GM12878 (cell line): Measurements from ENCODE around the gene GCNT4. TPM values are rescaled to one million over a fixed set of nuclear protein-coding genes. Genes with fewer than 3 reads are reported as not detected.

Experiments used
- ATAC-seq: fragments of 200-7000 bp; cut with Tn5 transposase; 3 replicates; pipeline ENCODE4 v1.9.1; 2020; ENCODE audit warnings: mild to moderate bottlenecking, moderate library complexity
- BruUV-seq: library from RNA; stranded (reverse); fragments of 400-500 nt; replicated peaks from 2 replicates; lab custom pipeline; 2021; lab: Mats Ljungman, UMichigan
- CTCF ChIA-PET: fragments of 300-600 bp; sonication (Branson Sonifier 250); formaldehyde crosslinking; extraction: SDS; loops from one replicate; lab custom pipeline; 2021; ENCODE audit warnings: inconsistent platforms; lab: Yijun Ruan, JAX
- POLR2A ChIA-PET: fragments of 350-600 bp; formaldehyde crosslinking; extraction: SDS; loops from one replicate; lab custom pipeline; 2021; ENCODE audit warnings: inconsistent platforms; lab: Charles Lee
- RAD21 ChIA-PET: fragments of 300-600 bp; sonication (Branson Sonifier 250); formaldehyde crosslinking; loops from one replicate; lab custom pipeline; 2023; ENCODE audit warnings: antibody characterized with exemption; ENCODE audit not compliant: unreplicated experiment; lab: Charles Lee
- SMC1A ChIA-PET: fragments of 300-600 bp; sonication (Branson Sonifier 250); formaldehyde crosslinking; loops from one replicate; lab custom pipeline; 2023; ENCODE audit not compliant: unreplicated experiment, uncharacterized antibody; lab: Charles Lee
- DNase-seq: peaks from one replicate; pipeline ENCODE4 v3.0.0-alpha.2; 2011; ENCODE audit warnings: low read depth, low spot score
- FAIRE-seq: peaks from 3 replicates; lab custom pipeline; 2011; peaks lifted over from hg19 to GRCh38; lab: Jason Lieb, UNC
- H2AFZ ChIP-seq: 2 replicates; pipeline ENCODE4 v1.6.0; 2011; ENCODE audit warnings: low read depth, low read length, control low read depth; ENCODE audit not compliant: control insufficient read depth
- H3K27ac ChIP-seq: 2 replicates; pipeline ENCODE4 v1.5.1; 2011; ENCODE audit warnings: control low read depth; ENCODE audit not compliant: control insufficient read depth, insufficient read depth
- H3K27me3 ChIP-seq, 2 experiments: replicated peaks in 1 of 2; 2 replicates each; pipeline versions ENCODE4 v1.6.0 to v1.6.1; 2011; ENCODE audit warnings: low read length in 1 of 2; ENCODE audit not compliant: control insufficient read depth in 2 of 2, insufficient read depth in 2 of 2
- H3K36me3 ChIP-seq, 2 experiments: 2 replicates each; pipeline ENCODE4 v1.5.1; 2011; ENCODE audit warnings: low read length in 1 of 2; ENCODE audit not compliant: control insufficient read depth in 2 of 2, insufficient read depth in 2 of 2
- H3K4me1 ChIP-seq: 2 replicates; pipeline ENCODE4 v1.6.1; 2011; ENCODE audit warnings: mild to moderate bottlenecking, low read length, moderate library complexity, mixed read lengths; ENCODE audit not compliant: control insufficient read depth, insufficient read depth
- H3K4me2 ChIP-seq: 2 replicates; pipeline ENCODE4 v1.6.0; 2011; ENCODE audit warnings: control low read depth; ENCODE audit not compliant: control insufficient read depth, insufficient read depth
- H3K4me3 ChIP-seq: fragments of 200-600 bp; sonication (generic); 2 replicates; pipeline ENCODE4 v1.5.1; 2016
- H3K79me2 ChIP-seq: 2 replicates; pipeline ENCODE4 v1.6.0; 2011; ENCODE audit warnings: low read length; ENCODE audit not compliant: control insufficient read depth, insufficient read depth
- H3K9ac ChIP-seq: 2 replicates; pipeline ENCODE4 v1.8.0; 2011; ENCODE audit warnings: low read length, control low read depth, mixed read lengths; ENCODE audit not compliant: control insufficient read depth, insufficient read depth
- H3K9me3 ChIP-seq: replicated peaks from 3 replicates; pipeline ENCODE4 v1.5.1; 2011; ENCODE audit warnings: mild to moderate bottlenecking, low read length; ENCODE audit not compliant: control insufficient read depth, insufficient read depth
- H4K20me1 ChIP-seq: 2 replicates; pipeline ENCODE4 v1.6.0; 2011; ENCODE audit not compliant: control insufficient read depth, insufficient read depth
- BACH1 ChIP-seq: fragments of 450-650 bp; IDR thresholded peaks from 2 replicates; pipeline ENCODE4 v1.6.1; 2017; ENCODE audit warnings: mild to moderate bottlenecking, borderline replicate concordance
- CEBPZ ChIP-seq: fragments of 150-350 bp; IDR thresholded peaks from 2 replicates; pipeline ENCODE4 v1.6.1; 2016; ENCODE audit warnings: low read depth, low read length
- CREM ChIP-seq: IDR thresholded peaks from 2 replicates; pipeline ENCODE4 v1.6.1; 2014; ENCODE audit warnings: antibody characterized with exemption, low read depth
- E4F1 ChIP-seq: fragments of 450-650 bp; IDR thresholded peaks from 2 replicates; pipeline ENCODE4 v1.6.1; 2018; ENCODE audit warnings: borderline replicate concordance, mild to moderate bottlenecking; ENCODE audit not compliant: partially characterized antibody
- EP300 ChIP-seq, 2 experiments: fragments of 150-350 bp in 1 of 2; IDR thresholded peaks; 2 replicates each; pipeline ENCODE4 v1.6.1; 2011 to 2012; ENCODE audit warnings: low read depth in 2 of 2, low read length in 2 of 2, borderline replicate concordance in 1 of 2, improper control_type of control experiment in 1 of 2, inconsistent platforms in 1 of 2; ENCODE audit not compliant: control insufficient read depth in 1 of 2
- ESRRA ChIP-seq: IDR thresholded peaks from 2 replicates; pipeline ENCODE4 v1.6.1; 2012; ENCODE audit warnings: mild to moderate bottlenecking, low read length, improper control_type of control experiment
- HCFC1 ChIP-seq: fragments of 150-350 bp; IDR thresholded peaks from 2 replicates; pipeline ENCODE4 v1.6.1; 2014; ENCODE audit warnings: low read length
- IKZF2 ChIP-seq, 2 experiments: fragments of 450-650 bp; IDR thresholded peaks; 2 replicates each; pipeline ENCODE4 v1.6.1; 2017; ENCODE audit warnings: mild to moderate bottlenecking in 2 of 2, moderate library complexity in 2 of 2
- MYB ChIP-seq: fragments of 150-350 bp; IDR thresholded peaks from 2 replicates; pipeline ENCODE4 v1.6.1; 2014; ENCODE audit warnings: mild to moderate bottlenecking, low read depth, low read length, borderline replicate concordance
- USF2 ChIP-seq: IDR thresholded peaks from 2 replicates; pipeline ENCODE4 v1.6.1; 2011; ENCODE audit warnings: low read depth, low read length, improper control_type of control experiment, borderline replicate concordance
- ZBTB33 ChIP-seq: fragments of 450-650 bp; IDR thresholded peaks from 2 replicates; pipeline ENCODE4 v1.6.1; 2017; ENCODE audit warnings: mild to moderate bottlenecking
- ZNF24 ChIP-seq: fragments of 450-650 bp; IDR thresholded peaks from 2 replicates; pipeline ENCODE4 v1.6.1; 2017; ENCODE audit warnings: antibody characterized with exemption, mild to moderate bottlenecking
- ZNF384 ChIP-seq: IDR thresholded peaks from 2 replicates; pipeline ENCODE4 v1.6.1; 2012; ENCODE audit warnings: low read depth, mild to moderate bottlenecking, low read length, improper control_type of control experiment, borderline replicate concordance
- in situ Hi-C: fragments of 300-500 bp; cut with MboI; formaldehyde crosslinking; loops from 9 replicates; pipeline ENCODE4 v1.14.3; 2018; ENCODE audit warnings: mixed read lengths
- intact Hi-C: fragments of 100-400 bp; cut with micrococcal nuclease; formaldehyde crosslinking; loops from one replicate; pipeline ENCODE4 v1.14.2; 2022; ENCODE audit not compliant: unreplicated experiment
- polyA plus RNA-seq, 11 experiments: library from polyadenylated mRNA; depleted of rRNA in 4 of 11; unstranded in 6 of 11; stranded (reverse) in 5 of 11; fragments of >200 nt; fragmentation: Nextera tagmentation in 4 of 11; fragmentation: Illumina TruSeq in 1 of 11; extraction: Ambion mirVana in 4 of 11; extraction: Trizol in 1 of 11; gene quantifications; 1 replicate in 1 of 11; 2 replicates in 10 of 11; pipeline versions ENCODE4 v1.2.1 to v1.2.3, GENCODE V29; 2011 to 2016; ENCODE audit warnings: inconsistent platforms in 2 of 11, missing spikeins in 2 of 11, low read depth in 1 of 11
- total RNA-seq, 4 experiments: library from RNA; depleted of rRNA in 3 of 4; stranded (reverse); fragments of >200 nt in 3 of 4; fragmentation: Illumina TruSeq in 1 of 4; extraction: Trizol in 1 of 4; gene quantifications; 2 replicates each; pipeline versions ENCODE4 v1.2.1 to v1.2.3, GENCODE V29; 2013 to 2021

Gene GCNT4
- total and polyA plus RNA-seq, 10 of the 15 experiments (the other 5 are each of a cell fraction or from before 2014, with no cell fraction given): 0.03 to 0.04 TPM; not detected in 8

- TF ChIP-seq ZBTB33 (no peak), USF2 (no peak)
These were observed 19.7 kb upstream of the GCNT4 start (continued) for GRCh38 chr5:75072061-75072460.

GRCh38 chr5:75071100-75071499, 18.7 kb upstream of the GCNT4 start:
- FAIRE-seq (no peak), ATAC-seq (no peak), DNase-seq (no peak)
- H3K4me2 ChIP-seq: no peak overlapping the region
- no peaks in the 10 kb centered on the region for H4K20me1 ChIP-seq
- no peak overlapping the region for H3K4me3 ChIP-seq
- ChIA-PET RAD21 (no interaction called here), SMC1A (no interaction called here), POLR2A (no interaction called here), CTCF (no interaction called here)
- no TSS peak for BruUV-seq
- H3K9me3 ChIP-seq: no peaks in the 10 kb centered on the region
- in situ Hi-C loops (no loop called here), intact Hi-C loops (no loop called here)
- TF ChIP-seq CEBPZ (no peak), BACH1 (no peak), ESRRA (no peak), HCFC1 (no peak), ZNF24 (no peak), ZNF384 (no peak), EP300 (IDR thresholded peaks at IDR 0.05; ENCODE audit: borderline replicate concordance in 1 of 2, control insufficient read depth in 1 of 2, low read depth in 2 of 2, low read length in 2 of 2) (no peak), E4F1 (no peak), CREM (no peak), MYB (no peak), IKZF2 (IDR thresholded peaks at IDR 0.05) (no peak)
- no peaks in the 10 kb centered on the region for H3K4me1 ChIP-seq
- no peaks in the 10 kb centered on the region for H3K79me2 ChIP-seq
- no peaks in the 10 kb centered on the region for H3K36me3 ChIP-seq
- no peak overlapping the region for H3K27ac ChIP-seq
- H2AFZ ChIP-seq: no peak overlapping the region
- H3K27me3 ChIP-seq: no peaks in the 10 kb centered on the region; a peak in 1 of 4 replicates
- no peak overlapping the region for H3K9ac ChIP-seq
